Osteoblast (primary cell): ENCODE data around the gene CDC14A. TPM values are rescaled to one million over a fixed set of nuclear protein-coding genes. Genes with fewer than 3 reads are reported as not detected.

Source experiments
- DNase-seq: peaks from one replicate; pipeline ENCODE4 v3.0.0; 2011; ENCODE audit warnings: low spot score, mixed read lengths; ENCODE audit not compliant: insufficient read length; ENCODE audit errors: missing footprints
- H2AFZ ChIP-seq: 2 replicates; pipeline ENCODE4 v1.6.0; 2011; ENCODE audit warnings: mild to moderate bottlenecking, low read length
- H3K27ac ChIP-seq: 2 replicates; pipeline ENCODE4 v1.5.1; 2011; ENCODE audit warnings: mild to moderate bottlenecking, low read depth, low read length, moderate library complexity
- H3K27me3 ChIP-seq: 2 replicates; pipeline ENCODE4 v1.6.0; 2012; ENCODE audit warnings: mild to moderate bottlenecking, control low read depth, inconsistent platforms, low read length, moderate library complexity; ENCODE audit not compliant: insufficient read depth
- H3K36me3 ChIP-seq: 2 replicates; pipeline ENCODE4 v1.5.1; 2011; ENCODE audit warnings: mild to moderate bottlenecking, low read length, control low read depth, moderate library complexity; ENCODE audit not compliant: insufficient read depth
- H3K4me1 ChIP-seq: 2 replicates; pipeline ENCODE4 v1.5.1; 2011; ENCODE audit warnings: mild to moderate bottlenecking, low read length, control low read depth, moderate library complexity; ENCODE audit not compliant: insufficient read depth
- H3K4me2 ChIP-seq: 2 replicates; pipeline ENCODE4 v1.6.0; 2011; ENCODE audit warnings: mild to moderate bottlenecking, low read length; ENCODE audit not compliant: insufficient read depth
- H3K4me3 ChIP-seq: fragments of 200-600 bp; sonication (generic); 3 replicates; pipeline ENCODE4 v1.5.1; 2012; ENCODE audit warnings: mild to moderate bottlenecking, low read length, inconsistent platforms; ENCODE audit not compliant: insufficient read depth
- H3K79me2 ChIP-seq: 2 replicates; pipeline ENCODE4 v1.6.0; 2012; ENCODE audit warnings: mild to moderate bottlenecking, low read length, control low read depth, inconsistent platforms; ENCODE audit not compliant: insufficient read depth
- H3K9me3 ChIP-seq: 2 replicates; pipeline ENCODE4 v1.5.1; 2011; ENCODE audit warnings: low read depth, low read length, control low read depth
- H4K20me1 ChIP-seq: 2 replicates; pipeline ENCODE4 v1.6.0; 2012; ENCODE audit warnings: mild to moderate bottlenecking, low read length, control low read depth; ENCODE audit not compliant: insufficient read depth
- CTCF ChIP-seq: IDR thresholded peaks from 2 replicates; pipeline ENCODE4 v1.5.1; 2011; ENCODE audit warnings: mild to moderate bottlenecking, low read depth, low read length, moderate library complexity; ENCODE audit errors: extremely low read depth
- total RNA-seq: library from RNA; depleted of rRNA; stranded (reverse); fragments of >200 nt; gene quantifications from 2 replicates; pipeline ENCODE4 v1.2.3, GENCODE V29; 2012

The CDC14A gene
- total RNA-seq, 1 donor = 6.9 TPM

GRCh38 chr1:100348549-100349144 lies 3.7 kb upstream of the CDC14A start:
- Histone ChIP-seq H4K20me1 (no peaks in the 10 kb centered on the region), H3K27ac (no peak overlapping the region), H3K4me2 (no peak overlapping the region), H3K4me1 (peaks cover 6% of the 10 kb centered on the region), H3K36me3 (no peaks in the 10 kb centered on the region), H3K4me3 (no peak overlapping the region), H3K79me2 (peaks cover 3% of the 10 kb centered on the region), H3K27me3 (no peaks in the 10 kb centered on the region), H3K9me3 (no peaks in the 10 kb centered on the region), H2AFZ (no peak overlapping the region)
- DNase-seq = no peak
- no peak for TF ChIP-seq CTCF

DNA sequence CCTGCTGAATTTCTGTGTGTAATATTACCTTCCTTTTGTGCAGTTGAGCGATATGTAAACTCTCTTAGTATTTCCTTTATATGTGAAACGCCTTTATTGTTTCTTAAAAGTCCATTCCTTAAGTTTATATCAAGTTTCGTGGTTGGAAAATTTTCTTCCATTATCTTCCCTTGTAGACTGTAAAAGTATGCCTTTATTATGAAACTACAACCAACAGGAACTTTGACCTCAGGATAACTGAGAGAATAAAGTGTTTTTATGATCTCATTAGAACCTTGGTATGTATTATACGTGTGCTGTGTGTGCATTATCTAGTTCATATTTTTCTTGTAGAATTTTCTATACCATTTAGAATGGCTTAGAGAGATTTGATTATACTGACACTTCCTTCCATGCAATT lies 3.1 kb upstream of the CDC14A start:
- Histone ChIP-seq H2AFZ (no peak overlapping the region), H3K9me3 (no peaks in the 10 kb centered on the region), H3K4me1 (peaks cover 12% of the 10 kb centered on the region), H3K36me3 (no peaks in the 10 kb centered on the region), H4K20me1 (no peaks in the 10 kb centered on the region), H3K79me2 (peaks cover 3% of the 10 kb centered on the region), H3K27ac (no peak overlapping the region), H3K27me3 (no peaks in the 10 kb centered on the region), H3K4me3 (no peak overlapping the region), H3K4me2 (no peak overlapping the region)
- no peak for TF ChIP-seq CTCF
- no peak for DNase-seq

DNA sequence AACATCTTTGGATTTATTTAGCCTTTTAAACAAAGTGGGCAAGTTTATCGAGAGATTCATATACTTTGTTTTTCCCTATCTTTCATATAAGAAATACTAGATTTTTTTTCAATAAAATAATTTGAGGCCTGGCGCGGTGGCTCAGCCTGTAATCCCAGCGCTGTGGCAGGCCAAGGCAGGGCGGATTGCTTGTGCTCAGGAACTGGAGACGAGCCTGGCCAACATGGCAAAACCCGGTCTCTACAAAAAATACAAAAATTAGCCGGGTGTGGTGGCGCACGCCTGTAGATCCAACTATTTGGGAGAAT lies 1.6 kb upstream of the CDC14A start:
- Histone ChIP-seq H3K4me1 (peaks cover 20% of the 10 kb centered on the region), H2AFZ (peak overlapping the region; percentile 96), H3K27me3 (no peaks in the 10 kb centered on the region), H3K27ac (peak overlapping the region; percentile 71), H3K9me3 (no peaks in the 10 kb centered on the region), H3K4me3 (peak overlapping the region; percentile 86), H3K4me2 (peak overlapping the region; percentile 94), H3K36me3 (no peaks in the 10 kb centered on the region), H3K79me2 (peaks cover 3% of the 10 kb centered on the region), H4K20me1 (no peaks in the 10 kb centered on the region)
- DNase-seq = no peak
- no peak for TF ChIP-seq CTCF

DNA sequence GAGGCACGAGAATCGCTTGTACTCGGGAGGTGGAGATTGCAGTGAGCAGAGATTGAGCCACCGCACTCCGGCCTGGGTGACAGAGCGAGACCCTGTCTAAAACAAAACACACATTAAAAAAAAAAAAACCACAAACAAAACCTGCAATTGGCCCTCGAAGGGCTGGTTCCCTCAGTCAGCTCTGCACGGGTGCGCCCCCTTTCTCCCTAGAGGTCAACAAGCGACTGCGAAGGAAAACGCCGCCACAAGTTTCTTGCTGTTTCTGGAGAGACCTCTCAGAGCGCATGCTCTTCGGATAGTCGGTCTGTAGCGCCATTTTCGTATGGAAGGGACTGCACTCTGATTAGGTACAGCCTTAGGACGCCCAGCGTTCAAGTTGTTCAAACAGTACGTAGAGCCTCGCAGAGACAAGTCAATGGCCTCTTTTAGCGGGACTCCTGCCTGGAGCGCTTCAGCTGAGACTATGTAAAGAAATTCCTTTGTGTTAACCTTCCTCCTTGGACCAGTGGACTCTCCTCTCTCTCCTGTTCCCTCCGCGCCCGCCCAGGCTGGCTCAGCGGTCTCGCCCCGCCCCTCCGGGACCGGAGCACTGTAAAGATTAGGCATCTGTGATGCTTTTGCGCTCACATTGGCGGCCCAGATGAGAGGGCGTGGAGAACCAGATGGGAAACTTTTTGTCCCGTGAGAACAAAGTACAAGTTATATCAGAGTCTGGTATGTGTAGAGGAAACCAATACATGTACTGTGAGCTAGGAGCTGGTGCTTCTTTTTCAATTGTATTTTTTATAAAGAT lies 1.0 kb upstream of the CDC14A start:
- no peaks in the 10 kb centered on the region for H3K27me3 ChIP-seq

More for the DNA sequence above, 1.0 kb upstream of the CDC14A start:
- no peak for TF ChIP-seq CTCF
- peak; percentile 91 for DNase-seq
- Histone ChIP-seq H3K4me1 (peaks cover 20% of the 10 kb centered on the region), H3K36me3 (no peaks in the 10 kb centered on the region), H3K79me2 (peaks cover 3% of the 10 kb centered on the region), H4K20me1 (no peaks in the 10 kb centered on the region), H3K4me2 (peak overlapping the region; percentile 94), H3K27ac (peak overlapping the region; percentile 71), H3K9me3 (no peaks in the 10 kb centered on the region), H2AFZ (peak overlapping the region; percentile 96), H3K4me3 (peak overlapping the region; percentile 86)
